GM12801 (cell line): ENCODE results near the gene COL4A5.

Experiments
- TF ChIP-seq, protein P1 (sequence below): IDR thresholded peaks from one replicate; pipeline ENCODE4 v1.5.1; 2011; ENCODE audit warnings: control low read depth; ENCODE audit not compliant: insufficient read length; ENCODE audit errors: extremely low read depth

The COL4A5 gene

GRCh38 chrX:108537005-108537404 lies 97.4 kb downstream of the COL4A5 start:
- TF ChIP-seq, protein P1, sequence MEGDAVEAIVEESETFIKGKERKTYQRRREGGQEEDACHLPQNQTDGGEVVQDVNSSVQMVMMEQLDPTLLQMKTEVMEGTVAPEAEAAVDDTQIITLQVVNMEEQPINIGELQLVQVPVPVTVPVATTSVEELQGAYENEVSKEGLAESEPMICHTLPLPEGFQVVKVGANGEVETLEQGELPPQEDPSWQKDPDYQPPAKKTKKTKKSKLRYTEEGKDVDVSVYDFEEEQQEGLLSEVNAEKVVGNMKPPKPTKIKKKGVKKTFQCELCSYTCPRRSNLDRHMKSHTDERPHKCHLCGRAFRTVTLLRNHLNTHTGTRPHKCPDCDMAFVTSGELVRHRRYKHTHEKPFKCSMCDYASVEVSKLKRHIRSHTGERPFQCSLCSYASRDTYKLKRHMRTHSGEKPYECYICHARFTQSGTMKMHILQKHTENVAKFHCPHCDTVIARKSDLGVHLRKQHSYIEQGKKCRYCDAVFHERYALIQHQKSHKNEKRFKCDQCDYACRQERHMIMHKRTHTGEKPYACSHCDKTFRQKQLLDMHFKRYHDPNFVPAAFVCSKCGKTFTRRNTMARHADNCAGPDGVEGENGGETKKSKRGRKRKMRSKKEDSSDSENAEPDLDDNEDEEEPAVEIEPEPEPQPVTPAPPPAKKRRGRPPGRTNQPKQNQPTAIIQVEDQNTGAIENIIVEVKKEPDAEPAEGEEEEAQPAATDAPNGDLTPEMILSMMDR, result no peak

GRCh38 chrX:108541286-108541685 lies 101.6 kb downstream of the COL4A5 start:
- TF ChIP-seq, protein P1, result no peak

- TF ChIP-seq, protein P1, result no peak
Observed at GRCh38 chrX:108557580-108557979, 117.9 kb downstream of the COL4A5 start.

GRCh38 chrX:108558217-108558616 lies 118.6 kb downstream of the COL4A5 start:
- TF ChIP-seq, protein P1, result no peak

DNA sequence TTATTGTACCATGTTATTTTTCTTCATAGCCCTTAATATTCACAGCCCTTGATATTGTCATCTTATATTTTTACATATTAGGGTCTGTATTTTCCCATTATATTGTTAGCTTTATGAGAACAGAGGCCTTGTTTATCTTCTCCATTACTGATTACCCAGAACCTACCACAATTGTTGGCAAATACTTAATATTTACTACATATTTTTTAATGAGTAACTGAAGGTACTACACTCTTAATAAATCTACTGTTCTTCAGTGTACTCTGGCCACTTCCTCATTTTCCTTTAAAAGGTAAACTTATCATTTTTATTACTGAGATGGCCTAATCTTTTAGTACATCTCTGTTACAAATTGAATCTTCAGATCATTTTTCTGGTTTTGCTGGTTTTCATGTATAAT lies 133.5 kb downstream of the COL4A5 start:
- TF ChIP-seq, protein P1, result no peak

GRCh38 chrX:108582151-108582550 lies 142.5 kb downstream of the COL4A5 start:
- TF ChIP-seq, protein P1, result no peak

GRCh38 chrX:108584617-108585211 lies 145.1 kb downstream of the COL4A5 start:
- TF ChIP-seq, protein P1, result no peak

DNA sequence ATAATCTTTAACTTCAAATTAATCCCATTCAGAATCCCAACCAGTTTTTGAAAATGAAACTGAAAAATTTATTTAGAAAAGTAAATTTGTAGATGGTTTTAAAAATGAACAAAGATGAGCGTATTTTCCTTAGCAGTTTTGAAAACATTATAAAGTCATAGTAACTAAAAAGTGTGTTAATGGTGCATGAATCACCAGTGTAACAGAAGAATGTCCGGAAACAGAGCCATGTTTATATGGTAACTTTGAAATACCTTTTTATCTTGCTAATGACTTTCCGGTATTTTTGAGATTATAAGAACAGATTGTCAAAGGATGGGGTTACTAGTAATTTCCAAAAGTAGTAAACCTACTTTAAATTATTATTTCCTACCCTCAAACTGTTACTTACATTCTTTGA lies 150.9 kb downstream of the COL4A5 start:
- TF ChIP-seq, protein P1, result no peak
